GM12878 (cell line): ENCODE measurements around the gene TPK1.

Source experiments
- ATF3 ChIP-seq: IDR thresholded peaks from 2 replicates; pipeline ENCODE4 v1.6.1; 2011; ENCODE audit warnings: low read depth, mild to moderate bottlenecking, low read length, moderate library complexity, borderline replicate concordance; ENCODE audit errors: extremely low read depth
- CHD2 ChIP-seq: IDR thresholded peaks from 2 replicates; pipeline ENCODE4 v1.6.1; 2011; ENCODE audit warnings: low read depth, low read length, improper control_type of control experiment, borderline replicate concordance
- CTCF ChIP-seq, 3 experiments: IDR thresholded peaks in 2 of 3; conservative IDR thresholded peaks in 1 of 3; 2 replicates each; pipeline ENCODE4 v1.5.1; 2011; ENCODE audit warnings: low read depth in 3 of 3, low read length in 3 of 3, mild to moderate bottlenecking in 3 of 3, control low read depth in 2 of 3, moderate library complexity in 2 of 3, inconsistent platforms in 1 of 3, mixed read lengths in 1 of 3; ENCODE audit not compliant: control insufficient read depth in 2 of 3, insufficient read depth in 1 of 3; ENCODE audit errors: extremely low read depth in 1 of 3
- EGR1 ChIP-seq, 2 experiments: IDR thresholded peaks; 1 replicate in 1 of 2; 2 replicates in 1 of 2; pipeline ENCODE4 v1.6.1; 2011 to 2012; ENCODE audit warnings: low read depth in 2 of 2, low read length in 2 of 2, borderline replicate concordance in 1 of 2, mild to moderate bottlenecking in 1 of 2, moderate library complexity in 1 of 2
- FOS ChIP-seq: IDR thresholded peaks from 3 replicates; pipeline ENCODE4 v1.6.1; 2011; ENCODE audit warnings: borderline replicate concordance; ENCODE audit not compliant: insufficient read length; ENCODE audit errors: extremely low read depth
- JUND ChIP-seq: IDR thresholded peaks from 2 replicates; pipeline ENCODE4 v1.6.1; 2012; ENCODE audit warnings: low read depth, mild to moderate bottlenecking, low read length, improper control_type of control experiment, moderate library complexity
- MXI1 ChIP-seq: fragments of 150-350 bp; IDR thresholded peaks from 2 replicates; pipeline ENCODE4 v1.6.1; 2011; ENCODE audit warnings: low read depth, mild to moderate bottlenecking, inconsistent platforms, low read length, improper control_type of control experiment
- POLR2A ChIP-seq: IDR thresholded peaks from 2 replicates; pipeline ENCODE4 v1.6.1; 2011; ENCODE audit warnings: low read depth, mild to moderate bottlenecking, low read length
- REST ChIP-seq: IDR thresholded peaks from 2 replicates; pipeline ENCODE4 v1.6.1; 2012; ENCODE audit warnings: mild to moderate bottlenecking, low read depth, low read length
- SUZ12 ChIP-seq: fragments of 200-600 bp; sonication (generic); IDR thresholded peaks from one replicate; pipeline ENCODE4 v1.6.1; 2018; ENCODE audit warnings: antibody characterized with exemption, mild to moderate bottlenecking; ENCODE audit not compliant: unreplicated experiment

GRCh38 chr7:144629598-144629997 is 206.3 kb downstream of the TPK1 start:
- no peak for TF ChIP-seq CTCF (IDR thresholded peaks at IDR 0.05 in 2 of 3, conservative IDR thresholded peaks at IDR 0.05 in 1 of 3; ENCODE audit: control insufficient read depth in 2 of 3, extremely low read depth in 1 of 3, insufficient read depth in 1 of 3, low read depth in 3 of 3, low read length in 3 of 3)
- TF ChIP-seq REST = no peak
- TF ChIP-seq MXI1 = no peak
- TF ChIP-seq CHD2 = no peak
- no peak for TF ChIP-seq SUZ12
- no peak for TF ChIP-seq ATF3
- no peak for TF ChIP-seq JUND
- no peak for TF ChIP-seq POLR2A
- no peak for TF ChIP-seq FOS
- TF ChIP-seq EGR1 (IDR thresholded peaks at IDR 0.05; ENCODE audit: borderline replicate concordance in 1 of 2, low read depth in 2 of 2, low read length in 2 of 2) = no peak
